GM18498 (cell line): ENCODE data around the gene MACROD1.
A peak's percentile ranks its signal among the peaks of the same experiment; 100 is the strongest.
"Not testable (repeated sequence)": the region's sequence is repeated elsewhere in the genome, so short reads cannot be mapped to it uniquely, and the experiment has no call there.

Experiments used
- ATAC-seq: cut with Tn5 transposase; IDR thresholded peaks from one replicate; pipeline ENCODE4 v1.9.1; 2021; ENCODE audit warnings: mild to moderate bottlenecking, moderate library complexity; ENCODE audit not compliant: unreplicated experiment

MACROD1 gene

DNA sequence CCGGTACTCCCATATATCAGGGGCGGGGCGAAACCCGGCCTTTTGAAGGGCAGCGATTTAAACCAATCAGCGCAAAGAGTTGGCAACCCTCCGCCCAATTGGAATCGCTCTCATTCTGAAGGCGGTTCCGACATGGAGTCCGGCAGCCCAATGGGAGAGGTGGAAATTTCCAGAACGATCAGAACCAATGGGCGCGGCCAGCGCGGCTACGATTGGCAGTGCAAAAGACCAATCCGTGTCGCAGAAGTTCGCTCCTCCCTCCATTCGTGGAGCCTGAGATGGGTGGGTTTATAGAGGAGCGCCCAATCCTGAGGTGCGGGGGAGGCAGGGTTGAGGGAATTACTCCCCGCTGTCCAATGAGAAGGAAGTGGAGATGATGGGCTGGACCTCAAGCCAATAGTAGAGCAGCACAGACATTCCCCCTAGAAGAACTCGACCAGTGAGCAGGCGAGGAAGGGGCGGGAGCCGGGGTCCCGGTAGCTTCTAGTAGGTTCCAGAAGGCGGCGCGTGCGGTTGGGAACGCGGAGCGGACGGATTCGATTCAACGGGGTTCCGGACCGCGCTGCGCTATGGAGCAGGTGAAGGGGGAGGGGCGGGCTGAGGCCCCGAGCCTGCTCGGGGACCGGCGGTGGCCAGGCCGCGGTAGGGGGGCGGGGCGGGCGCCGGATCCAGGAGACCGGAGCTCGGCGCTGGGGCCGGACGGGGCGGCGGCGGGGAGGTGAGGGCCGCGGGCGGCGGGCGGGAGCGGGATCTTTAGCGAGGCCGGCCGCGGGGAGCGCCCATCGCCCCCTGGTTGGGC is 20.0 kb upstream of the MACROD1 start, which contains the start of gene STIP1:
TSS of gene STIP1 (plus strand) at position 479 of the 799 bp plus-strand sequence. CDS start at position 570, 91 bp downstream.
- ATAC-seq: peak; percentile 84

DNA sequence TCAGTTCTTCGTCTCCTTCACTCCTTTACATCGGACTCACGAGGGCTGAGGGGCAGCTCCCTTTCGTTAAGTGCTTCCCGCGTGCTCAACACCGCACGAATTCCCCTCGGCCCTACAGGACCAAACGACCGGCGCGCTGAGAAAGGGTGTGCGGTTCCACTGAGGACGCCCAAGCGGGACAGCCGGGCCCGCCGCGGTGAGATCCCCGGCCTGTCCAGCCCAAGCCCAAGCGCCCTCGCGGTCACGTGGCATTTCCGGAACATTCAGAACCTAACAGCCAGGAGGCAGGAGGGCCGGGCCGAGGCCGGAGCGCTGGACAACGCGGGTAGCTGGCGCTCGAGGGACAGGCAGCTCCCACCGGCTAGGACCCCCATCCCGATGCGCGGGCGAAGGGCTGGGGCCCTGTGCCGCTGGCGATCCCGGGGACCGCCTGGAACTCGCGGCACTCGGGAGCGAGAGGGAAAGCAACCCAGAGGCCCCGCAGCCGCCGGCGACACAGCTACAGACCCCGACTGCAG is 19.3 kb upstream of the MACROD1 start:
- ATAC-seq: peak; percentile 20

DNA sequence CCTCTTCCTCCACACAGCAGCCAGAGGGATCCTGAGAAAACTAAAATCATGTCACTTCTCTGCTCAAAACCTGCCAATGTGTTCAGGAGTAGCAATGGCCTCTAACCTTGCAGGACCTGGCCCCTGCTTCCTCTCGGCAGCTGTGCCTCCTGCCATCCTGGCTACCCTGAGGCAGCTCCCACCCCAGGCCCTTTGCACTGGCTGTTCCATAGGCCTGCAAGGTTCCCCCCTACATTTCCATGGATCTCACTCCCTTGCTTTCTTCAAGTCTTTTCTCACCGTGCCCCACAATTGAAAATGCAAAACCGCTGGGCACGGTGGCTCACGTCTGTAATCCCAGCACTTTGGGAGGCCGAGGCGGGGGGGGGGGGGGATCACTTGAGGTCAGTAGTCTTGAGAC is 18.0 kb upstream of the MACROD1 start:
- no peak for ATAC-seq

DNA sequence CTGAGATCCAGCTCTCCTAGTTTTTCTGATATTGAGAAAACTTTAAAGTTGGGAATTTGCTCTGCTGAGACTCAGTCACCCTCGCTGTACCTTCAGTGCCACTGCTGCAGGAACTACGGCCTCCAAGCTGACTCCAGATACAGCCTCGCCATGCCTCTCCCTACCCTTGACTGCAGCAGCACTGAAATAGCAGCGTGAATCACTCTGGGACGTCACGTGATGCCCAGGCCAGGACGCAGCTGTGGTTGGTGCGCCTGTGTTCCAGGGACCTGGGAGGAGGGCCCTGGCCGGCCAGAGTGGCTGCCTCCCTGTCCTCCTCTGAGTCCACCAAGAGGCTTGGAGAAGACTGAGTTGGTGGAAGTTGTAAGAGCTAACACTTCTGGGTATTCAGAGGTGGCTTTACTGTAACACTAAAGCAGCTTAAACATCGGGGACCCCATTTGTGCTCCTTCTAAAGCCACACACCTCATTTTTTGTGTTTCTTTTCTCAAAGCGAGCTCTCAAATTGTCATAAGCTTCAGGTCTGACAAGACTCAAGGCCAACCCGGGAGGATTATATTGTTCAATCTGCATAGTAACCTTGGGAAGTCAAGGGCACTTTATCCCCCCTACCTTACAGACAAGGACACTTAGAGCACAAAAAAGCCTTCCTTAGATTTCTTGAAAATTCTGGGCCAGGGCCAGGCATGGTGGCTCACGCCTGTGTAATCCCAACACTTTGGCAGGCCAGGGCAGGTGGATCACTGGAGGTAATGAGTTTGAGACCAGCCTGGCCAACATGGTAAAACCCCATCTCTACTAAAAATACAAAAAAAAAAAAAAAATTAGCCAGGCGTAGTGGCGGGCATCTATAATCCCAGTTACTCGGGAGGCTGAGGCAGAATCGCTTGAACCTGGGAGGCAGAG is 15.8 kb upstream of the MACROD1 start:
- ATAC-seq: no peak

DNA sequence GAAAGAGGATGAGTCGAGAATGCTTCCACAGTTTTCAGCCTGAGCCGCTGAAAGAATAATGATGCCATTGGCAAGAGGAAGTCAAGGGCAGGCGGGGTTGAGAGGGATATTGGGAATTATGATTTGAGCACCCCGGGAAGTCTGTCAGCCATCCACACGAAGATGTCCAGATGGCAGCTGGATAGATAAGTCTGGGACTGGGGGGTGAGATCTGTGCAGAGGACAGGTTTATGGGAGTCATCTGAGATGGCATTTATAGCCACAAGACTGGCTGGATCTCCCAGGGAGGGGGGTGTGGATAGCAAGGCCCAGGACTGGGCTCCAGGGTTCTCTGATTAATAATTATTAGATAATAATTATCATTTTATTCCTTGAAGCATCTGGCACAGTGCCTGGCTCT is 15.0 kb upstream of the MACROD1 start:
- ATAC-seq: no peak

DNA sequence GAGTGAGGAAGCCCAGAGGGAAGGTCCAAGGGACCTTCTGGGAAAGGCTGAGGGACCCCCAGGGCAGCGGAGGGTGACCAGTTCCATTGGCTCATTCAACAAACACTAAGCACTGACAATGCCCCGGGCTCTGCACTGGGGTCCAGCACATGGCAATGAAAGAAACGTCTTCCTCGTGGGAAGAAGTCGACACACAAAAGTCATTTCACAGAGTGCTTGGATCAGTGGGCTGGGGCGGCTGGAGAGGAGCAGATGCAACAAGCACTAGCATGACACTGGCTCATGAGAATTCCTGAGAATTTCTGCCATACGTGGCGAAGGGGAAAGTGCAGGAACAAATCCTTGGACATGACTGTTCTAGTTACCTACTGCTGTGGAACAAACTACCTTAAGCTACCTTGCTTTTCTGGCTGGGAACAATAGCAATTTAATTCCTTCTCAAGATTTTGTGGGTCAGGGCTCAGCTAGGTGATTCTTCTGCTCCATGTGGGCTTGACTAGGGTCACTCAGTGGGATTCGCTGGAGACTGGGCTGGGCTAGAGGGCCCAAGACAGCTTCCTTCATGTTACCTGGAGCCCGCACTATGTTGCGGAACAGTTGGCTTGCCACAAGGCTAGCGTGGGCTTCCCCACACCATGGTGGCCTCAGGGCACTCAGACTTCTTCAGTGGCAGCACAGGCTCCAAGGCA is 13.2 kb upstream of the MACROD1 start:
- ATAC-seq: no peak

DNA sequence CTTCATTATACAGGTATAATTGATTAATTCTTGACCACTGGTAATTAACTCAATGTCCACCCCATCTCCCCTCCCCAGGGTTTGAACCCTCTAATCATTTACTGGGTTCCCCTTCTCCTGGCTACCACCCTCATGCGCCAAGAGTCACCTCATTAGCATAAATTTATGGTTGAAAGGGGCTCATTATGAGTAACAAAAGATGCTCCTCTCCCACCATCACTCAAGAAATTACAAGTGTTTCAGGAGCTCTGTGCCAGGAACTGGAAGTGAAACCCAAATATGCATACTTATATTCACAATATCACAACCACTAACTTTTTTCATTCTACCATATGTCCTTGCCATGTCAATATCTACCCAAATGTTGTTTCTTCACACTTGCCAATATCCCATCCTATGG is 12.3 kb upstream of the MACROD1 start:
- ATAC-seq: no peak

DNA sequence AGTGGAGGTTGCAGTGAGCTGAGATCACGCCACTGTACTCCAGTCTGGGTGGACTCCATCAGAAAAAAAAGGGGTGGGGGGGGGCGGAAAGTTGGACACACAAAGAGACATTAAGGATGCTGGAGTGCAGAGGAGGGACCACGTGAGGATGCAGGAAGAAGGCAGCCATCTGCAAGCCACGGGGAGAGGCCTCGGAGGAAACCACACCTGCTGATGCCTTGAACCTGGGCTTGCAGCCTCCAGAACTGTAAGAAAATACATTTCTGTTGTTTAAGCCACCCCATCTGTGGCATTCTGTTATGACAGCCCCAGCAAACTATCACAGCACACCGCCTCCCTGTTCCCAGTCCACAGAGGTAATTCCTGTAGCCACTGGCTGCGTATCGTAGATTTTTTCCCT is 10.8 kb upstream of the MACROD1 start:
- no peak for ATAC-seq

DNA sequence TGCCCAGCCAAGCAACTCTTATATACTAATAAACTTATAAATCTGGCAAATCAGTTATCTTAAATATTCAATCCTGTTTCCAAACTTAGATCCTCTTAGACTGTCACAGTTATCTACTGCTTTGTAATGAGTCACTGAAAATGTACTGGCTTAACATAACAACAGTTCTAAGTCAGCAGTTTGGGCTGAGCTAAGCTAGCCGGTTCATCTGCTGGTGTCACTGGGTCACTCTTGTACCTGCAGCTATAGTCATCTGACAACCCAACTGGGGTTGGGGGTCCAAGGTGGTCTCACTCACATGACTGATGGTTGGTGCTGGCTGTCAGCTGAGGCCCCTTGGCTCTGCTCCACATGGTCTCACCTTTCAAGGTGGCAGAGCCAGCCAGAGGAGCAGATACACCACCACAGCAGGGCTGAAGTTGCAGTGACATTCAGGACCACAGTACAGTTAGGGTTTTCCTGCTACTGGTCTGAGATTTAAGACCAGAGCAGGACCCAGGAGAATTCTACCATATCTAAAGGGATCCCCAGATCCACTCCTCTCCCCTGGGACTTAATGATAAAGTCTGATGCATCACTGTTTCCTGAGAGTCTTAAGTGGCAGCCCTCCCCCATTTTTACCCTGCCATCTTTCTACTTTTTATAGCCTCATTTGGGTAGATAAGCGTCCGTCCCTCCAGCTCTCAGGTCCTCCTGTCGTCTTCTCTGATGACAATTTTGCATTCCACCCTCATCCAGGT is 7.9 kb upstream of the MACROD1 start:
- ATAC-seq: no peak

DNA sequence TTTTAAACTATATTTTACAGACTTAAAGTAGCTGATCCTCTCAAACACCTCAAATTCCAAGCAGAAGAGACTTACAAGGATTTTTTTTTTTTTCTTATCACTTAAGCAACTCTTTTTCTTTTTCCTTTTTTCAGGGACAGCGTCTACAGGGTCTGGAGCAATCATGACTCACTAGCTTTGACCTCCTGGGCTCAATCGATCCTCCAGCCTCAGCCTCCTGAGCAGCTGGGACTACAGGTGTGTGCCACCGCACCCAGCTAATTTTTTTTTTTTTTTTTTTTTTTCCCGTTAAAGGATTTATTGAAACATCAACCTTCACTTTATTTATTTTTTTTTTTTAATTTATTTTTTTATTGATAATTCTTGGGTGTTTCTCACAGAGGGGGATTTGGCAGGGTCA is 4.5 kb upstream of the MACROD1 start:
- no peak for ATAC-seq

DNA sequence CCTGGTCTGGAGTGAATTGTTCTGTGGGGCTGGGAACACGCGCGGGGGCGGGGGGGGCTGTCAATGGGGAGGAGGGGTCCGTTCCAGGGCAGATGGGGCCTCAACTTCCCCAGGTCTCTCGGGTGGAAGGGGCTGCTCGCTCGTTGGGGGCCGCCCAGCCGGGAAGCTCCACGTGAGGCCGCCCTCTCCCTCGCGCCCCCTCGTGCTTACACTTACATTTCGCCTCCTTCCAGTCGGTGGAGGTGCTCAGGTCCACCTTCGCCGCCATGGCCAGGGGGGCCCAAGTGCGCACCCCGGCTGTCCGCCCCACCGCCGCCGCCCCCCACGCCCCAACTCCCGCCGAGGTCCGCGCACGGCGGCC is 452 bp downstream of the MACROD1 start:
- ATAC-seq: no peak

DNA sequence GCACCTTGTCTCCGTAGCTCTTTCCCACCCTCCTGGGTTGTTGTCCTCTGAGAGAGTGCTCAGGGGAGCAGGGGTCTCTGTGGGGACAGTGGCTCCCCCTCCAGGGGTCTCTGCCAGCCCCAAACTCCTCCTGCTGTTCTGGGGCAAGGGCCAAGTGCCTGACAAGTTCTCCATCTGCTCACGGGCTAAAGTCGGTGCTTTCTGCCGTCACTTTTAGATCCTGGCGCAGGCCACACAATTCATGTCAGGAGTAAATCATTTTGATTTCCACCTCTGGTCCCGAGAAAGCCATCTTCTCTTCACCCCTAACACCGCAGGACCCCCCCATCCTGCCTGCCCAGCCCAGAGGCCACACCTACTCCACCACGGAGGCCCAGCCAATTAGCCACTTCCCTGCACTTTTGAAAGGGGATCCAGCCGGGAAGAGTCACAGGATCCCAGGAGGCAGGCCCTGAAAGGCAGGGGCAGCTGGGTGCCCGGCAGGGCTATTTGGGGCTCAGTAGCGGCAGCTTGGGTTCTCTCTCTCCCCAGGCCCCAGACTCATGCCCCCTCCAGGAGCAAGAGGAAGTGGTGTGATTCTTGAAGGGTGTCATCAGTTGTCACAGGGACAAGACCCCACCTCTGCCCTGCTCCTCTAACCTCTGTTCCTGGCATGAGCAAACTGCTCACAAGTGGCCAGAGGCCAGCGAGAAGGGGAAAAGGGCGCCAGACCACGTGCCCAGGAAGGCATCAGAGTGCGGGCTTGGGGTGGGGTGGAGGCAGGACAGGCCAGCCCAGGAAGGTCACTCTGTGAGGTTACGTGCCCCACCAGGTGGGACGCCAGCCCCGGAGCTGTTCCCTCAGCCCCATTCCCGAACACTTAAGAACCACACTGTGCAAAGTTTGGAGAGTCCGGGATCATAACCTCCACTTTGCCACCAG is 1.3 kb downstream of the MACROD1 start:
- ATAC-seq: no peak

DNA sequence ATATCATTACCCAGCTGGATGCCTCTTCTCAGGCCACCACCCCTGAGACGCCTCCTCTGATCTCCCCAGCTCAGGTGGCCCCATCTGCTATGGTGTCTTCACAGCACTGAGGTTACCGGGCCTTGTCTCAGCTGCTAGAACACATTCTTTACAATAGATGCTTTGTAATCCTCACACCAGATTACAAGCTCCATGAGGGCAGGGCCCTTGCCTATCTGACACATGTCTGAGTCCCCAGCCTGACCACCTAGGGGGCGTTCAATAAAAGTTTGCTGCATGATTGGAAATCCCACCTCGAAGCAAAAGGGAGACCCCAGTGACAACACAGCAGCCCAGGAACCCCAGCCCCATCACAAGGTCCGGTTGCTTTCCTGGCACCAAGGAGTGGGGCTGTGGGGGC is 2.0 kb downstream of the MACROD1 start:
- ATAC-seq: no peak

DNA sequence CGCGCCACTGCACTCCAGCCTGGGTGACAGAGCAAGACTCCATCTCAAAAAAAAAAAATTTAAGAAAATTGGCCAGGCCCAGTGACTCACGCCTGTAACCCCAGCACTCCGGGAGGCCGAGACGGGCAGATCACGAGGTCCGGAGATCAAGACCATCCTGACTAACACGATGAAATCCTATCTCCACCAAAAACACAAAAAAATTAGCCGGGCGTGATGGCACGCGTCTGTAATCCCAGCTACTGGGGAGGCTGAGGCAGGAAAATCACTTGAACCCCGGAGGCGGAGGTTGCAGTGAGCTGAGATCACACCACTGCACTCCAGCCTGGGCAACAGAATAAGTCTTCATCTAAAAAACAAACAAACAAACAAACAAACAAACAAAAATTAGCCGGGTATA is 3.1 kb downstream of the MACROD1 start:
- ATAC-seq: not testable (repeated sequence)

DNA sequence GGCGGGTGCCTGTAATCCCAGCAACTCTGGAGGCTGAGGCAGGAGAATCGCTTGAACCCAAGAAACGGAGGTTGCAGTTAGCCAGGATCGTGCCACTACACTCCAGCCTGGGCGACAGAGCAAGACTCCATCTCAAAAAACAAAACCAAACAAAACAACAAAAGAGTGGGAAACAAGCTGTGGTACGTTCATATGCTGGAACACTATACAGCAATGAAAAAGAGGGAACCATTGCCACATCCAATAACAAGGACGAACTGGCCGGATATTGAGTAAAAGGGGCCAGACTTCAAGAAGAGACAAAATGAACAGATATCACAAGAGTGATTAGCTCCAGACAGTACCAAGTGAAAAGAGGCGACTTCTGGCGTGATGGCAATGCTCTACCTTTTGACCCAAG is 4.9 kb downstream of the MACROD1 start:
- ATAC-seq: no peak

DNA sequence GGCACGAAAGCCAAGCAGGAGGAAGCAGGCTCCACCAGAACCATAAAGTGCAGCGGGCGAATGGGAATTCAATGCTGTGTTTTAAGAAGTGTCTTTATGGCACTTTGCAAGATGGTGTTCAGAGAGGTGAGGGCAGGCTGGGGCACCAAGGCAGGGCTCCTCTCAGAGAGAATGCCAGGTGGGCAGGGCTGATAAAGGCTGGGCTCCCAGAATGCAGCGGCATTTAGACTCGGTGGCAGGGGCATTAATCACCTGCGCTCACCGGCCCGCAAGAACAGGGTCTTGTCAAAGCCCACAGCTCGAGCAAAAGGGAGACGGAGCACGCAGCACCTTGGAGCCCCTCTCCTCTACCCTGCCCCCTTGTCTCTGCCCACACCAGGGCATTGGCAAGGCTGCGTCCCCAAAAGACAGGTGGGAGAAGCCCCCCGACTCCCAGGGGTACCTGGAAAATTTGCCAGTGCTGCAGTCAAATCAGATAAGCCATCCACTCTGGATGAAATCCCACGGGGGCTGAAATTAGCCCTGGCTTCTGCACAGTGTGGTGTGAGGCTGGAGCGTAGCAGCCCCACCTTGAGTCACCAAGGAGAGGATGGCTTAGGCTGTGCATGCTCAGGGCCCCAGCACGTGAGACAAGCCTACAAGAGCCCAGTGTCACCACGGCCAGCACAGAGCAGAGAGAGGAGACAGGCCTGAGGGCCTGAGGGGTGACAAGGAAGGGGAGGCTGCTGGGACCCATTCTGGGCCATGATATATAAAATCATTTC is 8.1 kb downstream of the MACROD1 start:
- ATAC-seq: no peak

DNA sequence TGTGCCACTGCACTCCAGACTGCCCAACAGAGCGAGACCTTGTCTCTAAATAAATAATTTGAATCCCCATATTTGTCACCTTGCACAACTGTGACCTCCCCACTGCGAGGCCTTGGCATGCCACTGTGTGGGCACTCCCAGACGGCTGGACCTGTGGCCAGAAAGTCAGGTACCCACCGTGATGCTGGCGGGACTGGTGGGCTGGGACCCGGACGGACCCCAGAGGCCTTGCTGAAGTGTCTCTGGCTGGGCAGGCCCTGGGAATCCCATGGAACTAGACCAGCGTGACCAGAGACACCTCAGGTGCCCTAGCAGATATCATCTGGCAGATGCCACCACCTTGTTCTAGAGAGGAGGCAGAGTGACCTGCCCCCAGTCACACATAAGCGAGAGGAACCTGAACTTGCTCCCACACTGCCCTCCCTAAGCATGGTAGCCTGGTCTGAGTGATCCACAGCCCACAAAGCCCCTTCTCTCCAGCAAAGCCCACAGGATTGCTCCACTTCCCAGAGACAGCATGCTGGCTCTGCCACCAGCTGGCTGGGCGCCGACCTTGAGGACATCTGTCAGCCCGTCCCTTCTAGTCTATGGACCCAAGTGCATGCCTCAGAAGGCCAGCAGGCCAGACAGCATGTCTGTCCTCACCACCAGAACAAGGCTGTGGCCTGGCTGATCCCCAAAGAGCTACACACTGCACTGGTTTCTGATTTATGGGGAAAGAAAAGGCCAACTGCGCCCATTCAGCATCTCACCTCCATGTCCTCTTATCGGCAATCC is 9.5 kb downstream of the MACROD1 start:
- no peak for ATAC-seq

DNA sequence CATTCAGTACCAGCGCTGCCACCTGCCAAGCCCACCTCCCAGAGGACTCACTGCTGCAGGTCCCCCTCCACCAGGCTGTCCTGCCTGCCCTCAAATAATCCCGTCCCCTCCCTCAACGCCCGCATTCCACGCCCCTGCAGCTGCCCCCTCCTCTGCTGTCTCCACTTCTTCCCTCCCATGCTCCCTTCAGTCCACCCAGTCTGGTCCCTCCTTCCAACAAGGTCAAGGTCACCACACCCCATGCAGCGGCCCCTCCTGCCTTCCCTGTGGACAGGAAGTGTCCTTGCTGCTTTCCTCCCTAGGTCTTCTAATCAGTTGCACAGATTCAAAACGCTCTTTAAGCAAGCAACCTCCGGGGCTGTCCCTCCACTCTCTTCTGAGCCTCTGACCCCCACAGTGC is 12.1 kb downstream of the MACROD1 start:
- ATAC-seq: no peak
